HG02943 (cell line): ENCODE results near the gene ATP9A.
"Not testable (repeated sequence)": the region's sequence is repeated elsewhere in the genome, so short reads cannot be mapped to it uniquely, and the experiment has no call there.

ENCODE experiments used
- ATAC-seq: cut with Tn5 transposase; IDR thresholded peaks from one replicate; pipeline ENCODE4 v1.9.1; 2021; ENCODE audit warnings: mild to moderate bottlenecking, low read depth, moderate library complexity; ENCODE audit not compliant: unreplicated experiment

Gene ATP9A

GRCh38 chr20:51753220-51753619, 15.0 kb downstream of the ATP9A start:
- not testable (repeated sequence) for ATAC-seq

- no peak for ATAC-seq
Measured at GRCh38 chr20:51752343-51752951, 15.7 kb downstream of the ATP9A start.

GRCh38 chr20:51750770-51751388, 17.3 kb downstream of the ATP9A start:
- ATAC-seq = no peak

- no peak for ATAC-seq
Measured at GRCh38 chr20:51750037-51750769, 18.0 kb downstream of the ATP9A start.

GRCh38 chr20:51749674-51750036, 18.5 kb downstream of the ATP9A start:
- no peak for ATAC-seq

- ATAC-seq = no peak
Measured at GRCh38 chr20:51747182-51747911, 20.8 kb downstream of the ATP9A start.

GRCh38 chr20:51745804-51746203, 22.4 kb downstream of the ATP9A start:
- ATAC-seq = no peak

- ATAC-seq = no peak
Measured at GRCh38 chr20:51740838-51741237, 27.4 kb downstream of the ATP9A start.

- not testable (repeated sequence) for ATAC-seq
Measured at GRCh38 chr20:51740308-51740707, 27.9 kb downstream of the ATP9A start.

- ATAC-seq = no peak
Measured at GRCh38 chr20:51739722-51740249, 28.4 kb downstream of the ATP9A start.

- no peak for ATAC-seq
Measured at GRCh38 chr20:51738877-51739447, 29.2 kb downstream of the ATP9A start.

- not testable (repeated sequence) for ATAC-seq
Measured at GRCh38 chr20:51738261-51738660, 29.9 kb downstream of the ATP9A start.

GRCh38 chr20:51736947-51737346, 31.2 kb downstream of the ATP9A start:
- ATAC-seq = no peak

- ATAC-seq = no peak
Measured at GRCh38 chr20:51735728-51736600, 32.2 kb downstream of the ATP9A start.

GRCh38 chr20:51734876-51735720, 33.1 kb downstream of the ATP9A start:
- no peak for ATAC-seq

- no peak for ATAC-seq
Measured at GRCh38 chr20:51733070-51733469, 35.1 kb downstream of the ATP9A start.

- ATAC-seq = no peak
Measured at GRCh38 chr20:51732096-51732791, 35.9 kb downstream of the ATP9A start.

- no peak for ATAC-seq
Measured at GRCh38 chr20:51731731-51732095, 36.5 kb downstream of the ATP9A start.
